ENCODE results near the gene FAT4.
A peak's percentile ranks its signal among the peaks of the same experiment; 100 is the strongest.

Gene FAT4

GRCh38 chr4:125316791-125317524, 2.2 kb downstream of the FAT4 start:
- no peak for DNase-seq

GRCh38 chr4:125317525-125317877, 2.7 kb downstream of the FAT4 start:
- DNase-seq, result peak in 1 of 2 experiments; percentile 1

GRCh38 chr4:125319311-125319710, 4.6 kb downstream of the FAT4 start:
- DNase-seq, result no peak

DNA sequence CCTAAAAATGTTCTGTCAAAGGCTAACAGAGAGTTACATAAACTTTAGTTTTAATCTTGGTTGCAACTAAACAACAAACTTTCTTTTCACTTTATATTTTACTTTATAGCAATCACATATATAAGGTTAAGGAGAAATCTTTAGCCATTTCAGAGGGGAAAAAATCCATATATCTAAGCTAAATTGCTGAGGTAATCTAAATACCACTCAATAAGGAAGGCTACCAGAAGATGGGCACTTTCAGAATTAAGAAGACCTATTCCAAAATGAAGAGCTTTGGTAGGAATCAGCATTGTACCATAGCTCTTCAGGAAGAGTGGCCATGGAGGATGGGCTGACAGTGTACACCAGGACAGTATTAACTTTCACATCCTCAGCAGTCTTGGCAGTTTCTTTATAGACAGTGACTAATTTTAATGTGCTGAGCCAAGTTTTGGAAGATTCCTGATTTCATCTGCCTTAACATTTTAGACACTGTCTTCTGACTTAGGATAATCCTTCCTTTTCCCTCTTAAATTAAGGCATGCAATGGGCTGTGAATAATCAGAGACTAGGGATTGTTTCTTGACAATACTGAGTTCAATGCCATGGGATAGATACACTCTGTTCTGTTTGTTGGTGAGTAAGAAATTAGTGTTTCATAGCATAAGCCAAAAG, 7.1 kb downstream of the FAT4 start:
- DNase-seq, result no peak

GRCh38 chr4:125322366-125322730, 7.6 kb downstream of the FAT4 start:
- DNase-seq, result no peak

GRCh38 chr4:125323654-125324053, 8.9 kb downstream of the FAT4 start:
- no peak for DNase-seq

- no peak for DNase-seq
Observed at GRCh38 chr4:125325733-125326132, 11.0 kb downstream of the FAT4 start.

DNA sequence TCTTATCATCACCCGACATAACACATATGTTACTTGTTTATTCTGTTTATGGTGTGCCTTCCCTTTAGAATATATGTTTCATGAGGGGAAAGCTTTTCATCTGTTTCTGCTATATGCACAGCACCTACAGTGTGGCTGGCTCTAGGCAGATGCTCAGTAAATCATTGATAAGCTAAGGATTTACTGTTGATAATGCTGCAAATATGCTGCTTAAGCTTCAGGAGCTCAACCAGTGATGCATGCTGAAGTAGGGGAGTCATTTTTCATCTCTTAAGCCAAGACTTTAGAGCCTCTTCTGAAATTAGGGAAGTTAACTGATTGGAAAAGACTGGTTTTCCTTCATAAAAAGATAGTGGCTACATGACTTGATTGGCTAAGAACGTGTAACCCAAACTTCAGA, 16.4 kb downstream of the FAT4 start:
- DNase-seq, result no peak

GRCh38 chr4:125334926-125335325, 20.2 kb downstream of the FAT4 start:
- no peak for DNase-seq

- DNase-seq, result no peak
Observed at GRCh38 chr4:125338814-125339213, 24.1 kb downstream of the FAT4 start.

DNA sequence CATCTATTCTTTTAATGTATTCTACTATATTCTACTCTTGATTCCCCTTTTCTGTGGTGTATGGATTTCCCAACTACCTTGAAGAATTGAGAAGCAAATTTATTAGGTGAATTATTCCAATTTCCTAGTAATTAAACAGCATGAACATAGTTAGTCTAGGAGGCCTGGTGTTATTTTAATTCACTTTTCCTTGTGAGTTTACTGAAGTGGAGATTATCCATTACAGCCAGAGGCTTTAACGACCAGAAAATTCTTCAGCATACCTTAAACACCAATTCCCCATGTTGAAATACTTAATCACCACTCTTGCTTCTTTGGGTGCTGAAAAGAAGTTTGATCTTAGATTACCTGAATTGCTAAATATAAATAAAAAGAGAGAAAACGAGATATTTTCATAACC, 29.4 kb downstream of the FAT4 start:
- DNase-seq, result no peak

- no peak for DNase-seq
Observed at GRCh38 chr4:125346616-125347015, 31.9 kb downstream of the FAT4 start.

DNA sequence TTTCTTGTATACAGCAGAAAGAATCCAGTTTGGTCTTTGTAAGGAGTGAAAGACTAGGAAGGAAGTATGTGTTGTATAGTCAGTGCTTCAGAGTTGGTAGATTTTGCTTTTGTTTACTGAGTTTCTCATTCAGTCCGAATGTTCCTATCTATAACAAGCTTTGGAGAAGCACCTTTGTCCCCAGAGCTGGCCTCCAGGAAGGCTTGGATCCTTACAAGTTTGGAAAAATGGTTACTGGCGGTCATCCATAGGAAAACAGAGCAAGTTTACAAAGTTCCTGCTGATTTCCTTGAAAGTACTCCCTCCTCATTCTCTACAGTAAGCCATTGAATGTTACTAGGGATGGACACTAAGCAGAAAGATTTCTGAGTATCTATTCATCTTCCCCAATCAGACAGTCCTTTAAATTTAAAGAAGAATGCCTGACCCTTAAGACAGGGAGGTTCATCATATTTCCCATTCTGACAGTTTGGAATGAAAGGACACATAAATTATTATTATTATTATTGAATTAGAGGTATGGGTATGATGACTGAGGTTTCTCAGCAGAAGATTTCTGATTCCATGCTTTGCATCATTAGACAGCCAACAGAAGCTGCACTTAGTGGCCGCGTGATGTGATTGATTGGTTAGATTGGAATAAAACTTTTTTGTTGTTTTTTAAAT, 35.8 kb downstream of the FAT4 start:
- DNase-seq, result no peak

- no peak for DNase-seq
Observed at GRCh38 chr4:125352521-125352920, 37.8 kb downstream of the FAT4 start.

DNA sequence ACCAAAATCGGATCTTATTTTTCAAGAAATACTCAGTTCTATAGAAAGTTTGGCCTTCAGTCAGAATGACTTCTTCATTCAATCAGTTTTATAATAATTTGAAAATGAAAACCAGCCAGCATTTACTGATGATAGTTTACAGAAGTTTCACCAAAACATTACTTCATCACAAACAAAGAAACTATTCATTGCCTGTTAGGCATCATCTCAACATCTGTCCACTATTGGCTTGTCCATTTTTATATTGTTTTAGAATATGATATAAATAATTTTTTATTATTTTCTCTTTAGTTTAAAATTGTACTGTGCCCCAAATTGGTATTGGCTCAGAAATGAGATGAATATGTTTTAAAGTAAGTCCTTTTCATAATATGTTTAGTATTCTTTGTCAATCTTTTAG, 38.4 kb downstream of the FAT4 start:
- DNase-seq, result no peak

- DNase-seq, result no peak
Observed at GRCh38 chr4:125355791-125356190, 41.0 kb downstream of the FAT4 start.

DNA sequence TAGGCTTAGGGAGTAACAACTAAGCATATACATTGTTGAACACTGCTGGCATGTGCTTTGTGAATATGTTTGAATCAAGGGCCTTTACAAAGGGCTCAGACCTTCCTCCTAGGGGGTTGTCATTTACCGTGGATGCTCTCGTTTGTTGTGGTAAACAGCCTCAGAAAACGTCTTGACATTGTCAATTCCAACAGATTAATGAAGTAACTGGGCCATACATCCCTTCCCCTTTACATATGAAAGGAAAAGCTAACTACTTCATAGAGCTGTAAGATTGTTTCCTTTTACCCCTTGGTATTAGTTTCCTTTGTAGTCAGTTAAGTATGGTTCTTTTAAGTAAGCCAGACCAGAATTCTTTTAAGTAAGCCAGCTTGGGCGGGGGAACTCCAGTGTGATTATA, 42.9 kb downstream of the FAT4 start:
- no peak for DNase-seq

- no peak for DNase-seq
Observed at GRCh38 chr4:125358453-125358852, 43.7 kb downstream of the FAT4 start.

- DNase-seq, result no peak
Observed at GRCh38 chr4:125359363-125359762, 44.6 kb downstream of the FAT4 start.

DNA sequence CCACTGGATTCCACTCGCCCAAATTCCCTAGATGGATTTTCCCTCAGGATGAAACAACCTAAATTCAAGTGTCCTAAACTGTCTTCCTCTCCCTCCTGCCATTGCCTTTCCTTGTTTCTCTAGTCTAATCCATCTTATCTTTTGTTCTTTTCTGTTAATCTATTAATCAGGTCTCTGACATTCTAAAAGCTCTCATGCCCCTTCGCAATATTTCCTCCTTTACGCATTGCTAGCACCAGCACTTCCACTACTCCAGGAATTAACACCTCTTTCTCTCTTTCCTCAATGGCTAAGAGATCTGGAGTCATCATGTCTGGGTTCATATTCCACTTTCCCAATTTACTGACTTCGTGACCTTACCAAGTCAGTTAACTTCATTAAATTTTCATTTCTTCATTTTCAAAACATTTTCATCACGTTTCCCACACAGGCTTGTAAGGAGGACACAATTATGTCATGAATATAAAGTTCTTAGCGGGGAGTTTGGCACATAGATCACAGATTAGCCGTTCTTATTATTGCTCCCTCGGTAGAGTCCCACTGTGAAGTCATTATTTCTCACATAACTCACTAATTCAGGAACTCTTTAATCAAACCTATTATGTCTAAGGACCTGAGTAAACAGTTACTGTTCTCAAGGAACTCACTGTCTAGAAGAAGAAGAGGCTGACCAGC, 45.3 kb downstream of the FAT4 start:
- no peak for DNase-seq

- DNase-seq, result no peak
Observed at GRCh38 chr4:125360727-125361126, 46.0 kb downstream of the FAT4 start.

Data from stimulated activated CD4-positive, alpha-beta T cell treated with anti-CD3 and anti-CD28 coated beads, Interleukin-4, amount 100 ng/mL, for 4 hours (primary cell).